SJCRH30 (cell line): ENCODE results near the gene KCNN4. TPM values are rescaled to one million over a fixed set of nuclear protein-coding genes. Genes with fewer than 3 reads are reported as not detected.
"Not testable (repeated sequence)": the region's sequence is repeated elsewhere in the genome, so short reads cannot be mapped to it uniquely, and the experiment has no call there.

Experiments
- DNase-seq, 2 experiments: peaks; one replicate each; pipeline ENCODE4 v3.0.0-alpha.2; 2015 to 2020
- H3K27ac ChIP-seq: fragments of 250-450 bp; sonication (Bioruptor Pico); 2 replicates; pipeline ENCODE4 v1.5.1; 2020; ENCODE audit warnings: mild to moderate bottlenecking, moderate library complexity
- H3K27me3 ChIP-seq: fragments of 250-450 bp; sonication (Bioruptor Pico); 2 replicates; pipeline ENCODE4 v1.5.1; 2020; ENCODE audit warnings: mild to moderate bottlenecking, moderate library complexity
- H3K36me3 ChIP-seq: fragments of 250-450 bp; sonication (Bioruptor Pico); 2 replicates; pipeline ENCODE4 v1.5.1; 2020; ENCODE audit warnings: mild to moderate bottlenecking, moderate library complexity
- H3K4me1 ChIP-seq: fragments of 250-450 bp; sonication (Bioruptor Pico); 2 replicates; pipeline ENCODE4 v1.5.1; 2020; ENCODE audit warnings: mild to moderate bottlenecking, moderate library complexity
- H3K4me3 ChIP-seq: fragments of 250-450 bp; sonication (Bioruptor Pico); 2 replicates; pipeline ENCODE4 v1.5.1; 2020; ENCODE audit warnings: mild to moderate bottlenecking, moderate library complexity
- H3K9me3 ChIP-seq: fragments of 250-450 bp; sonication (Bioruptor Pico); replicated peaks from 2 replicates; pipeline ENCODE4 v1.5.1; 2020; ENCODE audit warnings: mild to moderate bottlenecking, moderate library complexity
- total RNA-seq: library from RNA; depleted of rRNA; stranded (reverse); fragments of >200 nt; shearing (Covaris generic); gene quantifications from 2 replicates; pipeline ENCODE4 v1.2.3, GENCODE V29; 2014

KCNN4 gene
- total RNA-seq, 1 experiment from 2014 or later, result 0.38 TPM

DNA sequence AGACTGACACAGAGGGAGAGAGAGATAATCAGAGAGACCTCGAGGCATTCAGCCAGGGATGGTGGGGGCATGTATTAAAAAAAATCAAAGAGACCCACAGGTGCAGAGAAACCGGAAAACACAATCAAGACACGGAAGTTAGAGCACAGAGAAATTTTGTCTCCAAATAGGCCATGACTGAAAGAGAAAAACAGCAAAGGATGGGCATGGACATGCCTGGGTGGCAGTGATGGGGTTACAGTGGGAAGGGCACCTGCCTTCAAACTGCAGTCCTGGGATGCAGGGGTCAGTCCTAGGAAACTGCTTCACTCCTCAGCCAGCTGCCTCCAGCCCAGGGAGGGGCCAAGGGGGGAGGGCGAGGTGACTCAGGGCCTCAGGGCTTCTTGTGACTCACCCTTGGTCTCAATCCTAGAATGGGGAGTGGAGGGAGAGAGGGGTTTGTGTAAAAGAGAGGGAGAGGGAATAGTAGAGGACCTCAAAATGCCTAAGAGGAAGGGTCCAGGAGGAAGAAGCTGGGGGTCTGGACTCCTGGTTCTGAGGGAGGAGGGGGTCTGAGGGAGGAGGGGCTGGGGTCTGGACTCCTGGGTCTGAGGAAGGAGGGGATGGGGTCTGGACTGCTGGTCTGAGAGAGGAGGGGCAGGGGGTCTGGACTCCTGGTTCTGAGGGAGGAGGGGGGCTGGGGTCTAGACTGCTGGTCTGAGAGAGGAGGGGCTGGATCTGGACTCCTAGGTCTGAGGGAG lies 3.6 kb upstream of the KCNN4 start:
- H3K27me3 ChIP-seq, result no peaks in the 10 kb centered on the region
- DNase-seq, result peak; percentile 64 to 67
- no peaks in the 10 kb centered on the region for H3K9me3 ChIP-seq
- peaks cover 5% of the 10 kb centered on the region; the same call in 1 of the 2 replicates for H3K4me1 ChIP-seq
- no peak overlapping the region for H3K27ac ChIP-seq
- no peak overlapping the region for H3K4me3 ChIP-seq
- H3K36me3 ChIP-seq, result no peaks in the 10 kb centered on the region

DNA sequence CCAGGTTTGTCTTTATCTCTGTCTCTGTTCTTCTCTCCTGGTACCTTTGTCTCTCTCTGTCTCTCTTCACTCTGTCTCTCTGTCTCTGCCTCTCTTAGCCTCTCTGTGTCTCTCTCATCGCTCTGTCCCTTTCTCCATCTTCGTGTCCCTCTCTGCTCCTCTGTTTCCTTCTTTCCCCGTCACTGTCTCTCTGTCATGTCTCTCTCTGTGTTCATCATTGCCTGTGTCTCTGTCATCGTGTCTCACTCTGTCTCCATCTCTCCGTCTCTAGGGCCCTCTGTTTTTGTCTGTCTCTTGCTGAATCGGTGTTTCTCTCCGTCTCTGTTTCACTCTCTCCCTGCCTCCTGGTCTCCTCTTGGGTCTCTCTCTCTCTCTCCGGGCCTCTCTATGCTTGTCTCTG lies 2.9 kb upstream of the KCNN4 start:
- H3K36me3 ChIP-seq, result no peaks in the 10 kb centered on the region
- DNase-seq, result no peak
- peaks cover 5% of the 10 kb centered on the region; the same call in 1 of the 2 replicates for H3K4me1 ChIP-seq
- H3K27ac ChIP-seq, result no peak overlapping the region
- H3K9me3 ChIP-seq, result no peaks in the 10 kb centered on the region
- H3K27me3 ChIP-seq, result no peaks in the 10 kb centered on the region
- H3K4me3 ChIP-seq, result no peak overlapping the region

DNA sequence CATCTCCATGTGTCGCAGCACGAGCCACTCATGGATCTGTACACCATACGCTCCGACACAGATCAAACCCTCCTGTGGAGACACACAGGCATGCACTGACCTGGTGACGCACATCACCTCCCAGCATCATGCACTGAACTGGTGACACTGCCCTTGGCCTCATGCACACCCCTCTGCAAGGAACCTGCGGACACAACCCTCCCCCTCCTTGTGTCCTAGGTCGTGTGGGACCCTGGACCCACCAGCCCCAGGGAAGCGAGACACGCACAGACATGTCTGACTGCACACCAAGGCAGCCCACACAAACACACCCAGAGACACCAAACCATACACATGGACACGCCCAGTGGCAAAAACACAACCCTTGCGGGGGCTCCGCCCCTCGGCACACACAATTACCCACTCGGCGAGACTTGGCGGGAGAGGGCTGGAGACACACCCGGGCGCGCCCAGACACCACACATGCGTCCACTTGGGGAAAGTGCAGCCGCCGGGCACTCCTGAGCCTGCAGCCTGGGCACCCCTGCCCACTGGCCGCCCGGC lies 2.0 kb upstream of the KCNN4 start:
- H3K4me1 ChIP-seq, result peaks cover 11% of the 10 kb centered on the region; the same call in 1 of the 2 replicates
- no peaks in the 10 kb centered on the region for H3K9me3 ChIP-seq
- no peaks in the 10 kb centered on the region for H3K36me3 ChIP-seq
- no peak for DNase-seq
- H3K27me3 ChIP-seq, result no peaks in the 10 kb centered on the region
- no peak overlapping the region for H3K27ac ChIP-seq
- no peak overlapping the region for H3K4me3 ChIP-seq

DNA sequence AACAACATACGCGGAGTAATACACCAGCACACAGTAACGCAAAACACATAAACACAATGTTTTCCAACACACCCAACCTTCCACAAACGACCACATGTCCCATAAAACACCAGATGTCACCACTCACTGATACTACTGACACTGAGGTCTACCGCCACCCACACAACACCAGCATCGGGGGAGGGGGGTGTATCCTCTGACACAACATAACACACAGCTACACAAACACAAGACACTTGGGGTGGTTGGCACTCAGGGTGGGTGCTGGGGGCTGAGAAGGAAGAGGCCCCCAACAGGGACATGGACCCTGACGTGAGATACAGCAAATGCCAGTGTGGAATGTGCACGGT lies 1.5 kb upstream of the KCNN4 start:
- no peaks in the 10 kb centered on the region for H3K27me3 ChIP-seq
- H3K4me1 ChIP-seq, result peaks cover 13% of the 10 kb centered on the region; the same call in 1 of the 2 replicates
- no peak overlapping the region for H3K4me3 ChIP-seq
- H3K36me3 ChIP-seq, result no peaks in the 10 kb centered on the region
- H3K9me3 ChIP-seq, result no peaks in the 10 kb centered on the region
- no peak overlapping the region for H3K27ac ChIP-seq
- DNase-seq, result no peak

DNA sequence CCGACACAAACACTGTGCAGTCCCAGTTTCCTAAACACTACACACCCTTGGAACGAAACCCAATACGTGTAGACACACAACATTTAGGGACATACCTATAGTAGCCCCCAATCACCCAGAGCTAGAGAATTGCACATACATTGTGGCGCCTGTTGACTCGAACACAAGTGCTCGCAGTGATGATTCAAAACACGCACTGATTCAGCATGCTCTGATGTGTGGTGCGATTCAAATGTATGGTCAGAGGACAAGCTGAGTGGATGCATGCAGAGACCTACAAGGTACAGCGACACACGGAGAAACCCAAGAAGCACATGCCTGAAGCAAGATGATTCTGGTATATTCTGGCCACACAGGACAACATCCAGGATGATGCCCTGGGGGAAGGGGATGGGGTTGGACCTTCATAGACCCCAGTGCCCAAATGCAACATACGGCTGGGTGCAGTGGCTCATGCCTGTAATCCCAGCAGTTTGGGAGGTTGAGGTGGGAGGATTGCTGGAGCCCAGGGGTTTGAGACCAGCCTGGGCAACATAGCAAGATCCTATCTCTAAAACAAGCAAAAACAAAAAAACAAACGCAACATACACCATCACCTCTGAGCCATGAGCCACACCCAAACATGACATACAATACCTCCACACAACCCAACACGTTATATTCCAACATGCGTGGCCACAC lies 997 bp upstream of the KCNN4 start:
- H3K36me3 ChIP-seq, result no peaks in the 10 kb centered on the region
- H3K27ac ChIP-seq, result no peak overlapping the region
- peaks cover 13% of the 10 kb centered on the region; the same call in 1 of the 2 replicates for H3K4me1 ChIP-seq
- H3K9me3 ChIP-seq, result no peaks in the 10 kb centered on the region
- DNase-seq, result no peak
- no peak overlapping the region for H3K4me3 ChIP-seq
- no peaks in the 10 kb centered on the region for H3K27me3 ChIP-seq

DNA sequence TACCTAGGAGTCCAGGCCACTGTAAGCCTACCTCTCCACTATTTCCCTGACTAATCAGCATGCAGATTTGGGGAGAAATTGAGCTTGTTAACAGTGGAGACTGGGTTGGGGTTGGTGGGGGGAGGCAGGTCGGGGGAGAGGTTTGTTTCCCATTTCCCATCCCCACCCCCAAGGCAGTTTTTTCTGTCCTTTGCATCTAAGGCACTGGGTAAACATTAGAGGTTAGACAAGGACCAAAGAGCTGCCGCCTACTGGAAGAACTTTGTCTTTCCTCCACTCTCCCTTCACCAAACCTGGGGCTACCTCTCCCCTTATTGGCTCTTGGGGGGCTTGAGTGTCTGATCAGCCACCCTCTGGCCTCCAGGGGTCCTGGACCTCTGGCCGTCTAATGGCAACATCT lies 953 bp downstream of the KCNN4 start:
- H3K4me1 ChIP-seq, result peaks cover 13% of the 10 kb centered on the region; the same call in 1 of the 2 replicates
- no peaks in the 10 kb centered on the region for H3K27me3 ChIP-seq

DNA sequence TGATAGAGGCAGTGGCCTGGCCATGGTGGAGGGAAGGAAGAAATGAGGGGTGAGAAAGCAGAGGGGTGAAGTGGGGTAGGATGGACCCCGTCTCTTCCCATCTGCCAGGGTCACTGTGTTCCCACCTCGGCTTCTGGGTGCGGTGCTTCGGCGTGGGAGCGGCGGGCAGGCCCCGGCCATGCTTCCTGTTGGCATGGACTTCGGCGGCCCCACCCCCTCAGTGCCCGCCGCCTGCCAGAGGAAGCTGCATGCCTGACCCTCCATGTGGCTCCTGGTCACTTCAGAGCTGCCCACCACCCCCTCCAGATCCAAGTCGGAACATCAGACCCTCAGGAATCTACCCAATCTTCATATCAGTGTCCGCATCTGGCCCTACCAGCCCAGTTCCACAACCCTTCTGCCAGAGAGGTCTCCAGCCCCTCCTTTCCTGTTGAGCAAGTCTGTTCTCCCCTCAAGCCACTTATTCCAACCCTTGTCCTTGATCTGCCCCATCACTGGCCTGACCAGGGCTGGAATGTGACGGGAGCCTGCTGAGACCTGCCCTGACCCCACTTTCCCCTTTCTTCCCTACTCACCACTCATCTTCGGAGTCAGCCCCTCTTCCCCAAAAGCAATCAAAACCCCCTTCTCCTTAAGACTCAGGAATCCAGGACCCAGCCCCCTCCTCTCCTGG lies 1.5 kb downstream of the KCNN4 start:
- Histone ChIP-seq H3K4me3 (no peak overlapping the region), H3K36me3 (no peaks in the 10 kb centered on the region), H3K27me3 (no peaks in the 10 kb centered on the region), H3K4me1 (peaks cover 10% of the 10 kb centered on the region; the same call in 1 of the 2 replicates), H3K27ac (no peak overlapping the region), H3K9me3 (no peaks in the 10 kb centered on the region)
- DNase-seq, result no peak

More for the DNA sequence above, 953 bp downstream of the KCNN4 start:
- Histone ChIP-seq H3K36me3 (no peaks in the 10 kb centered on the region), H3K9me3 (no peaks in the 10 kb centered on the region), H3K27ac (no peak overlapping the region), H3K4me3 (no peak overlapping the region)
- no peak for DNase-seq

DNA sequence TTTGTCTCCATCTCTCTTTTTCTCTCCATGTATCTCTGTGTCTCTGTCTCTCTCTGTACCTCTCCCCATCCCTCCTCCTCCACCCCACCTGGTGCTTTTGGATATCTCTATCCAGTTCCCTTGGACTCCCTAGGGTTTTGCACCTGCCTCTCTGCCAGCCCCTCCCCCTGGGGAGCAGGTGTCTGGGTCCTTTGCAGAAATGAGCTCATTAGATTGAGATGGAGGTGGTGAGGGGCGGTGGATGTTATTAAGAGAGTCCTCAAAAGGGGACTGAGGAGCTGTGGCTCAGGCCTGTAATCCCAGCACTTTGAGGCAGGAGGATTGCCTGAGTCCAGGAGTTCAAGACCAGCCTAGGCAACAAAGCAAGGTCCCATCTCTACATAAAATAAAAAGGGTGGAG lies 2.1 kb downstream of the KCNN4 start:
- no peak overlapping the region for H3K4me3 ChIP-seq
- H3K4me1 ChIP-seq, result peaks cover 8% of the 10 kb centered on the region; the same call in 1 of the 2 replicates
- H3K27me3 ChIP-seq, result no peaks in the 10 kb centered on the region
- no peaks in the 10 kb centered on the region for H3K36me3 ChIP-seq
- no peak overlapping the region for H3K27ac ChIP-seq
- no peaks in the 10 kb centered on the region for H3K9me3 ChIP-seq
- DNase-seq, result no peak

DNA sequence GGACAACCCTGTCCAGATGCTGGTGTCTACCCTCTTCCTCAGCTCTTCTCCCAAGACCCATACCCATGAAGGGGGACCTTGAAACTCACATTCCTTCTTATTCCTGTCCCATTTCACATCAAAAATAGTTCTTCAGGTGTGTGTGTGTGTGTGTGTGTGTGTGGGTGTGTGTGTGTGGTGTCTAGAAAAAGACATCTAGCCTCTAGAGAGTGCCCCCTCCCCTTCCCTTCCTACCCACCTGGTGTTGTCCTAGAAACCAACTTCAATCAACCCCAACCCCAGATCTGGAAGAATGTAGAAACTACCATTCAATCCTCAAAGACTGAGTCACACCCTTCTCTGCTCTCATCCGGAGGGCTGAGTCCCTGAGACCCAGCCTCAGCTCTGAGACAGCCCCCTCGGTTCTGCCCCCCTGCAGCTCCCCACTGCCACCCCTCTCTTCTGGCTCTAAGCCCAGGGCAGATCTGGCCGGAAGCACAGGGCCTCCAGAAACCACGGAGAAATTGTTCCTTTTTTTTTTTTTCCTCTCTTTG lies 3.5 kb downstream of the KCNN4 start:
- no peaks in the 10 kb centered on the region for H3K36me3 ChIP-seq
- H3K4me3 ChIP-seq, result no peak overlapping the region
- H3K9me3 ChIP-seq, result no peaks in the 10 kb centered on the region
- no peak overlapping the region for H3K27ac ChIP-seq
- peak; percentile 44 to 59 for DNase-seq
- peaks cover 8% of the 10 kb centered on the region; the same call in 1 of the 2 replicates for H3K4me1 ChIP-seq
- no peaks in the 10 kb centered on the region for H3K27me3 ChIP-seq

DNA sequence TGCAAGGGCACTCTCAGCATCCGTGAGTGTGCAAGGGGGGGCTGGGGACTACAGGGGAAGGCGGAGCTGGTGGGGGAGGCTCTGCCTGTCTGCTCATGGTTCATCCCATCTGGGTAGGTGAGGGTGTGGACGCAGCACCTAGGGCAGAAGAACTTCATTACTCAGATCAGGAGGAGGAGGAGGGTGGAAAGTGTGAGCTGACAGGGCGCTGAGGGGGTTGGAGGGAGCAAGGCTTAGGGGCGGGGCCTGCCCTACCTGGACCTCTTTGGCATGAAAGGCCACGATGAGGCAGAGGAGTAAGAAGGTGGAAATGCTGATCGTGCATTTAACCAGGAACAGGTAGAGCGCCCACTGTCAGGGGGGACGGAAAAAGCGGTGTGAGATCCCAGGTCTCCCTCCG lies 4.5 kb downstream of the KCNN4 start:
- Histone ChIP-seq H3K4me1 (peaks cover 8% of the 10 kb centered on the region; the same call in 1 of the 2 replicates), H3K36me3 (no peaks in the 10 kb centered on the region), H3K27ac (no peak overlapping the region), H3K9me3 (no peaks in the 10 kb centered on the region), H3K4me3 (no peak overlapping the region), H3K27me3 (no peaks in the 10 kb centered on the region)
- DNase-seq, result no peak

DNA sequence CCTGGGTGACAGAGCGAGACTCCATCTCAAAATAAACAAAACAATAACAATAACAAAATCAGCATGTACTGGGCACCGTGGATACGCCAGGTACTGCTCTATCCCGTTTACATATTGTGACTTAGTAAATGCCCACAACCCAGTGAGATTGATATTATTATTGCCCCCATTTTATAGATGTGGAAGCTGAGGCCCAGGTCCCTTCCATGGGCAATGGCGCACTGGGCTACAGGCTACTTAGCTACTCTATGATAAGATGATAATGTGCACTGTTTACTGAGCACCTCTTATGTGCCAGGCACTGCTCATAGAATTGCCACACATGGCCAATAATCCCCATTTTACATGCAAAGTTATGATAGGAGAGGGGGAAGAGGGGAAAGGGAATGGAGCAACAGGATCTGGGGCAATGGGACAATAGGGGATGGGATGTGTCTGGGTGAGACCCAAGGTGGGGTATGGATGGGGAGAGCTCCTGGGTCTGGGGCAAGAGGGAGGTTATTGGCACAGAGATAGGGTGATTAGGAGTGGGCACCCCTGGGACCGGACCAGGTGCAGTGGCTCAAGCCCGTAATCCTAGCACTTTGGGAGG lies 5.4 kb downstream of the KCNN4 start:
- Histone ChIP-seq H3K4me3 (no peak overlapping the region), H3K27me3 (no peaks in the 10 kb centered on the region), H3K27ac (no peak overlapping the region), H3K4me1 (peaks cover 8% of the 10 kb centered on the region; the same call in 1 of the 2 replicates), H3K9me3 (no peaks in the 10 kb centered on the region), H3K36me3 (no peaks in the 10 kb centered on the region)
- DNase-seq, result no peak

DNA sequence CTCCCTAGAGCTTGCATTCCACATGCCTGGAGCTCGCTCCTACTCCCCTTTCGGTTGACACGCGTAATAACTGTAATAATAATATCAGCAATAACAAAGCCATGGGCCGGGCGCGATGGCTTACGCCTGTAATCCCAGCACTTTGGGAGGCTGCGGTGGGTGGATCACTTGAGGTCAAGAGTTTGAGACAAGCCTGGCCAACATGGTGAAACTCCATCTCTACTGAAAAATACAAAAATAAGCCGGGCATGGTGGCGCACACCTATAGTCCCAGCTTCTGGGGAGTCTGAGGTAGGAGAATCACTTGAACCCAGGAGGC lies 5.9 kb downstream of the KCNN4 start:
- not testable (repeated sequence) for H3K36me3 ChIP-seq, H3K27ac ChIP-seq, H3K4me1 ChIP-seq, DNase-seq, H3K27me3 ChIP-seq, H3K9me3 ChIP-seq, H3K4me3 ChIP-seq

DNA sequence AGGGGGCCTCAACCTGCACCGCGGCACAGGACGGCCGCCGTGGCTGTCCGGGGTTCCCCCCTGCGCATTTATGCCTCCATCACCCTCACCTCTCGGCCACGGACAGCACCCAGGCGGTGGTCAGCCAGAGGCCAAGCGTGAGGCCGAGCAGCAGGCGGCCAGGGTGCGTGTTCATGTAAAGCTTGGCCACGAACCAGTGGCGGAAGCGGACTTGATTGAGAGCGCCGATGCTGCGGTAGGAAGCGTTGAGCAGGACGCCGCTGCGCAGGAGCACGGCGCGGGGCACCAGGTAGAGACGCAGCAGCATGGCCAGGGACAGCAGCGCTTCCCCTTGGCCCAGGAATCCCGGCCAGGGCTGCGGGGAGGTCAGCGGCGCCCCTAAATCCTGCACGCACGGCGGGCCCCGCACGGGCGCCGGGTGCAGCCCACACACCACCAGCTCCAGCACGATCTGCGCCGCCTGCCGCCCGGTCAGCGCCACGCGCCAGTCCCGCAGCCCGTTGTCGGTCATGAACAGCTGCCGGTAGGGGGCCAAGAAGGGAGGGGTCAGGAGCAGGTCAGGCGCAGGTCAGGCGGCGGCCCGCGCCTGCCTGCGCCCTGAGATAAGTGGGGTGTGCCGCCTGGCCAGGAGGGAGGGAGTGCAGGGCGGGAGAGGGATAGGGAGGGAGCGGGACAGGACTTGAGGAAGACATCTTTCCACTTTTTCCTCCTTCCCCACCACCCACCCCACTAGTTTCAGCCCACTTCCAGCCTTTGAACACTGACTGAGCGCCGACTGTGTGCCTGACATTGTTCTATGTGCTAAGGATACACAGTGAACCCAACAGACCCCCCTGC lies 6.5 kb downstream of the KCNN4 start:
- Histone ChIP-seq H3K27ac (no peak overlapping the region), H3K36me3 (no peaks in the 10 kb centered on the region), H3K9me3 (no peaks in the 10 kb centered on the region), H3K4me3 (no peak overlapping the region), H3K27me3 (no peaks in the 10 kb centered on the region), H3K4me1 (peaks cover 8% of the 10 kb centered on the region; the same call in 1 of the 2 replicates)
- DNase-seq, result no peak

DNA sequence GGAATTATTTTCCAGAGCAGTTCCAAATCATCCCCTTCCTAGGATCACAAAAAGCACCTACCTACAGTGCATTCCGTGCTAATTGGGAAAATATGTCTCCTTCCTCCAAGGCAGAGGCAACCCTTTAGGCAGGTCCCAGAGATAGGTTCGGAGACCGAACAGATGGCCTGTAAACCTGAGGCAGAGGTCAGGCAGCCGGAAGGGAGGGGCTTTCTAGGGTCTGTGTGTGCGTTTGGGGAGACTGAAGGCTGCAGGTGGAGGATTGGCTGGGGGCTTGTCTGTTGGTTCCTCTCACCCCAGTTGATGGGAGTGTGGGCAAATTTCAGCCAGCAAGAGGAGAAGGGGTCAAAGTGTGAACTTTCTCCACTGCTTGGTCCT lies 7.1 kb downstream of the KCNN4 start:
- H3K4me1 ChIP-seq, result peaks cover 8% of the 10 kb centered on the region; the same call in 1 of the 2 replicates
- no peaks in the 10 kb centered on the region for H3K36me3 ChIP-seq
- no peak for DNase-seq

More for the DNA sequence above, 7.1 kb downstream of the KCNN4 start:
- Histone ChIP-seq H3K27ac (no peak overlapping the region), H3K9me3 (no peaks in the 10 kb centered on the region), H3K27me3 (no peaks in the 10 kb centered on the region), H3K4me3 (no peak overlapping the region)
